Stomach (tissue), 9 donors: ENCODE measurements around the gene GPR183. TPM values are rescaled to one million over a fixed set of nuclear protein-coding genes. Genes with fewer than 3 reads are reported as not detected.
A peak's percentile ranks its signal among the peaks of the same experiment; 100 is the strongest.

Source experiments
- DNase-seq, 2 donors: peaks; one replicate each; pipeline versions ENCODE4 v3.0.0 to v3.0.0-alpha.2; 2013 to 2019
- H3K27ac ChIP-seq, 5 donors: fragments of 200-600 bp in 4 of 5; sonication (generic) in 4 of 5; one replicate each; pipeline ENCODE4 v1.5.1; 2013 to 2019; ENCODE audit warnings: mild to moderate bottlenecking in 1 of 5, moderate library complexity in 1 of 5
- H3K27me3 ChIP-seq, 3 donors: fragments of 200-600 bp; sonication (generic); one replicate each; pipeline ENCODE4 v1.5.1; 2017 to 2019; ENCODE audit warnings: mixed run types in 1 of 3
- H3K36me3 ChIP-seq, 4 donors: fragments of 200-600 bp; sonication (generic); 1 replicate in 3 of 4; 2 replicates in 1 of 4; pipeline ENCODE4 v1.5.1; 2016 to 2019
- H3K4me1 ChIP-seq, 4 donors: fragments of 200-600 bp; sonication (generic); one replicate each; pipeline ENCODE4 v1.5.1; 2016 to 2019
- H3K4me3 ChIP-seq, 4 donors: fragments of 200-600 bp; sonication (generic) in 3 of 4; one replicate each; pipeline ENCODE4 v1.5.1; 2016 to 2019; ENCODE audit warnings: mild to moderate bottlenecking in 1 of 4
- H3K9me3 ChIP-seq, 4 donors: fragments of 200-600 bp; sonication (generic); one replicate each; pipeline ENCODE4 v1.5.1; 2016 to 2019
- CTCF ChIP-seq, 7 experiments: fragments of 450-650 bp in 4 of 7; fragments of 200-600 bp in 3 of 7; sonication (generic) in 3 of 7; IDR thresholded peaks; one replicate each; pipeline ENCODE4 v1.5.1; 2016 to 2019; ENCODE audit warnings: antibody characterized with exemption in 7 of 7, control low read depth in 2 of 7, mild to moderate bottlenecking in 1 of 7
- EP300 ChIP-seq: sonication (generic); formaldehyde crosslinking; IDR thresholded peaks from one replicate; pipeline ENCODE4 v1.6.1; 2017; ENCODE audit warnings: antibody characterized with exemption
- POLR2A ChIP-seq, 4 donors: fragments of 450-650 bp; IDR thresholded peaks; one replicate each; pipeline ENCODE4 v1.6.1; 2016; ENCODE audit warnings: antibody characterized with exemption in 4 of 4, control low read depth in 2 of 4, mild to moderate bottlenecking in 1 of 4, moderate library complexity in 1 of 4
- POLR2AphosphoS5 ChIP-seq, 3 donors: sonication (generic); formaldehyde crosslinking; IDR thresholded peaks; one replicate each; pipeline ENCODE4 v1.6.1; 2016; ENCODE audit warnings: antibody characterized with exemption in 3 of 3
- WGBS, 5 donors: extraction: QIAGEN DNeasy Blood & Tissue Kit in 3 of 5; methylation state at CpG; one replicate each; pipeline versions ENCODE4 v1.1.5 to v1.1.7; 2013 to 2018; 5-methylcytosine and 5-hydroxymethylcytosine counted together
- intact Hi-C: fragments of 100-400 bp; cut with DNase I; formaldehyde crosslinking; loops from one replicate; pipeline ENCODE4 v1.15.1; 2023; ENCODE audit warnings: low total_unique reads
- polyA plus RNA-seq, 3 donors: library from polyadenylated mRNA; stranded (reverse); fragments of 200-250 nt; gene quantifications; one replicate each; pipeline ENCODE4 v1.2.3, GENCODE V29; 2013
- total RNA-seq, 5 donors: library from RNA; depleted of rRNA; stranded (reverse); fragments of >200 nt; gene quantifications; one replicate each; pipeline versions ENCODE4 v1.1.0 to v1.2.3, GENCODE V29; 2014 to 2016
- donor health status: healthy with polysubstance abuse.
- donor health status: Bipolar disorder and iron deficiency.
- donor health status: healthy.

GPR183 gene
- total and polyA plus RNA-seq, 8 donors: 0.58 to 24.4 (median 9.6) TPM

DNA sequence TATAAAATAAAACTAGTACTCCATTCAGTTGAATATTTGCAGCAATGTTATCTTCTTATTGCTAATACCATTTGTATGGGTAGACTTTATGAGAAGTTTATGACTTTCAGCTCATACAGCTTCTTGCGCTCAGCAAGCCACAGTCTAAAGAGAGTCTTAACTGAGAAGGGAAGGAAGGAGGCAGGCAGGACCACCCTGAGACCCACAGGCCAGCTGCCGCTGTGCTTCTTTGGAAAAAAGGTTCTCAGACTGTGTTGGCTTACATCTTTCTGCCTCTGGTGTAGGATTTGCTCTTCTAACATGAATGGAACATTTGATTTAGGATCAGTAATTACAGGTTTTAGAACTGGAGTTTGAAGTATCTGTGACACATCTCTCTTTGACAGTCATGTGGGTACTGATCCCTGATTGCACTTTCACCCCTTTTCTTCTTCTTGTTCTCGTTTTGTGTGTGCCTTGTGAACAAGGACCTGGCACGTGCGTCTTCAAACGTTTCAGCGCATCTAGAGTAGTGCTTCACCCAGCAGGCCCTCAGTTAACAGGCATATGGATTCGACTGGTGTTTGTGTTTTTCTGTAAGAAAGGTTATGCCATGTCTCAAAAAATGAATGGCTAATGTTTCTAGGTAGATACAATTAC, 41.9 kb downstream of the GPR183 start:
- TF ChIP-seq POLR2AphosphoS5 (IDR thresholded peaks at IDR 0.05) (no peak), CTCF (IDR thresholded peaks at IDR 0.05) (no peak), EP300 (no peak), POLR2A (IDR thresholded peaks at IDR 0.05) (no peak)
- intact Hi-C loops: loop anchor here (10.0 kb wide), 1 partner anchor 170 kb away; no protein-coding TSS in a partner anchor
- WGBS, 5 donors: 69 to 83% (median 75%) methylated on average over 8 of the region's 8 CpGs

DNA sequence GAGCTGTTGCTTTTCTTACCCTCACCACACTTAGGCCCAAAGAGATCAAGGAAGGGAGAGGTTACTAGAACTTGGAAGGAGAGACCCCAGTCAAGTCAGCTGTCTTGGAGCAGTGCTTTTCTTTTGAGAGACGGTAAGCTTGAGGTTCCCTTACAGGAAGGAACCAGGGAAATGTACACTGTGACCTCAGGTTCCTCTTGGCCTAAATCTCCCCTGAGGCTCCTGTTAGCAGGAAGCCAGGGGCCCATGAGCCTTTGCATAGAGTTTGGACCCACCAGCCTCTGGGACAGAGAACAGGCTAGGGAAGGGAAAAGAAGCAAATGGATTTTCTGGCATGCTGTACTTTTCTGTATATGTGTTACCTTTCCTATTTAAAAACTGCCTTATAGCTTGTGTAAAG, 43.1 kb downstream of the GPR183 start:
- no peak for TF ChIP-seq POLR2A (IDR thresholded peaks at IDR 0.05)
- no peak for TF ChIP-seq EP300
- TF ChIP-seq CTCF (IDR thresholded peaks at IDR 0.05): no peak
- TF ChIP-seq POLR2AphosphoS5 (IDR thresholded peaks at IDR 0.05): no peak
- Histone ChIP-seq H3K27ac (peak overlapping the region in 2 of 5 donors; percentile 1 to 22), H3K27me3 (no peaks in the 10 kb centered on the region), H3K9me3 (no peaks in the 10 kb centered on the region), H3K4me3 (no peak overlapping the region), H3K36me3 (peaks cover 0 to 19% (median 7%) of the 10 kb centered on the region in 4 donors), H3K4me1 (peaks cover 0 to 21% (median 7%) of the 10 kb centered on the region in 4 donors)
- intact Hi-C loops: loop anchor here (5.0 to 10.0 kb wide), 2 partner anchors 87 to 171 kb away; no protein-coding TSS in a partner anchor
- 29 to 69% (median 52%) methylated on average over 1 of the region's 1 CpG for WGBS, 5 donors
- no peak for DNase-seq

More for the DNA sequence above, 41.9 kb downstream of the GPR183 start:
- DNase-seq: no peak
- Histone ChIP-seq H3K4me3 (no peak overlapping the region), H3K4me1 (peaks cover 0 to 21% (median 4%) of the 10 kb centered on the region in 4 donors), H3K9me3 (no peaks in the 10 kb centered on the region), H3K27me3 (no peaks in the 10 kb centered on the region), H3K27ac (no peak overlapping the region), H3K36me3 (peaks cover 0 to 13% (median 5%) of the 10 kb centered on the region in 4 donors)

- Histone ChIP-seq H3K4me1 (peaks cover 0 to 28% (median 7%) of the 10 kb centered on the region in 4 donors), H3K9me3 (no peaks in the 10 kb centered on the region), H3K4me3 (no peak overlapping the region), H3K27ac (no peak overlapping the region), H3K27me3 (no peaks in the 10 kb centered on the region), H3K36me3 (peaks cover 0 to 19% (median 7%) of the 10 kb centered on the region in 4 donors)
- no peak for TF ChIP-seq POLR2A (IDR thresholded peaks at IDR 0.05)
- TF ChIP-seq EP300: no peak
- no peak for TF ChIP-seq CTCF (IDR thresholded peaks at IDR 0.05)
- TF ChIP-seq POLR2AphosphoS5 (IDR thresholded peaks at IDR 0.05): no peak
- peak in 1 of 2 donors; percentile 45 for DNase-seq
- WGBS, 5 donors: 89 to 95% (median 91%) methylated on average over 7 of the region's 7 CpGs
- intact Hi-C loops: loop anchor here (5.0 to 10.0 kb wide), 2 partner anchors 86 to 172 kb away; no protein-coding TSS in a partner anchor
Observed at GRCh38 chr13:99263126-99263785, 43.9 kb downstream of the GPR183 start.

DNA sequence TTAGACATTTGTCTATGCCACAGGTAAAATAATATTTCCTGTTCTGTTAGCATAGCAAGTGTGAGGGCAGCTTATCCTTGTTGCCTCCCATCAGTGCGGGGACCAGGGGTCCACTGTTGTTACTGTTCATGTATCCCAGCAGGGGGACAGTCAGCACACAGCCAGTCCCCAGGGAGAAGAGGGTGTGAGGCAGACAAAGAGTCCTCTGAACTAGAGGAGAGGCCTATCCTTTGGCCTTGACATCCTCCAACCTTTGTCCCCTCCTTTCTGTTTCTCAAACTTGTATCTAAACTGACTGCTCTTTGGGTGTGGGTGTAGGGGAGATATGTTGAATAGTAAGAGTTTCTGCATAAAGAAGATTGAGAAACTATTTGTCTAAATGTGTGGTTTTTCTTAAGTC, 46.1 kb downstream of the GPR183 start:
- Histone ChIP-seq H3K36me3 (peaks cover 0 to 12% (median 2%) of the 10 kb centered on the region in 4 donors), H3K4me3 (no peak overlapping the region), H3K27me3 (no peaks in the 10 kb centered on the region), H3K27ac (no peak overlapping the region), H3K4me1 (peaks cover 0 to 36% (median 7%) of the 10 kb centered on the region in 4 donors), H3K9me3 (no peaks in the 10 kb centered on the region)
- 94 to 100% (median 100%) methylated on average over 1 of the region's 1 CpG for WGBS, 5 donors
- DNase-seq: no peak
- intact Hi-C loops: loop anchor here (5.0 to 10.0 kb wide), 2 partner anchors 84 to 174 kb away; no protein-coding TSS in a partner anchor
- TF ChIP-seq POLR2A (IDR thresholded peaks at IDR 0.05): no peak
